Small intestine (tissue), 16 donors: Measurements from ENCODE around the gene FAM136A. TPM values are rescaled to one million over a fixed set of nuclear protein-coding genes. Genes with fewer than 3 reads are reported as not detected.
A peak's percentile ranks its signal among the peaks of the same experiment; 100 is the strongest.

ENCODE experiments used
- DNase-seq, 2 donors: peaks; one replicate each; pipeline versions ENCODE4 v3.0.0 to v3.0.0-alpha.2; 2013
- FAIRE-seq: peaks from 2 replicates; lab custom pipeline; 2012; peaks lifted over from hg19 to GRCh38; lab: Jason Lieb, UNC
- H3K27ac ChIP-seq, 3 donors: one replicate each; pipeline ENCODE4 v1.5.1; 2013; ENCODE audit warnings: low read length in 2 of 3, mild to moderate bottlenecking in 2 of 3, control low read depth in 1 of 3, inconsistent platforms in 1 of 3, low read depth in 1 of 3, moderate library complexity in 1 of 3
- H3K27me3 ChIP-seq, 3 donors: one replicate each; pipeline ENCODE4 v1.6.1; 2013; ENCODE audit warnings: low read length in 3 of 3, inconsistent platforms in 1 of 3; ENCODE audit not compliant: control insufficient read depth in 3 of 3, insufficient read depth in 3 of 3
- H3K36me3 ChIP-seq, 3 donors: one replicate each; pipeline ENCODE4 v1.6.1; 2013; ENCODE audit warnings: low read length in 3 of 3, inconsistent platforms in 1 of 3, low read depth in 1 of 3, mild to moderate bottlenecking in 1 of 3, moderate library complexity in 1 of 3; ENCODE audit not compliant: control insufficient read depth in 3 of 3, insufficient read depth in 2 of 3
- H3K4me1 ChIP-seq, 3 donors: one replicate each; pipeline ENCODE4 v1.6.1; 2013; ENCODE audit warnings: low read length in 2 of 3, inconsistent platforms in 1 of 3, low read depth in 1 of 3, mild to moderate bottlenecking in 1 of 3, moderate library complexity in 1 of 3; ENCODE audit not compliant: control insufficient read depth in 3 of 3, insufficient read depth in 2 of 3
- H3K4me3 ChIP-seq, 3 donors: one replicate each; pipeline ENCODE4 v1.5.1; 2013; ENCODE audit warnings: low read length in 3 of 3, control low read depth in 1 of 3, inconsistent platforms in 1 of 3, low read depth in 1 of 3, mild to moderate bottlenecking in 1 of 3, moderate library complexity in 1 of 3
- H3K9me3 ChIP-seq, 2 donors: one replicate each; pipeline ENCODE4 v1.6.1; 2013; ENCODE audit warnings: low read depth in 1 of 2, low read length in 1 of 2; ENCODE audit not compliant: control insufficient read depth in 2 of 2, insufficient read depth in 1 of 2
- WGBS, 3 donors: extraction: QIAGEN DNeasy Blood & Tissue Kit; methylation state at CpG; one replicate each; pipeline ENCODE4 v1.1.7; 2013; 5-methylcytosine and 5-hydroxymethylcytosine counted together
- long read RNA-seq, 10 donors: transcript quantifications; one replicate each; lab custom pipeline, GENCODE V29; 2026
- polyA plus RNA-seq, 4 donors: library from polyadenylated mRNA; stranded (reverse) in 3 of 4; unstranded in 1 of 4; fragments of 200-250 nt in 3 of 4; fragments of 120-200 nt in 1 of 4; gene quantifications; one replicate each; pipeline versions ENCODE4 v1.2.1 to v1.2.3, GENCODE V29; 2013
- donor health status: healthy with polysubstance abuse.
- donor health status: control.
- donor health status: control.
- donor health status: Bipolar disorder and iron deficiency.
- donor health status: healthy.

The FAM136A gene
- 10 to 100 TPM; 58.0 to 70.9 (median 59.7) TPM for polyA plus RNA-seq
- long read RNA-seq, donor 1 = 0 reads
- long read RNA-seq, donor 2, transcript FAM136A-201 (3 exons, 1,810 nt) = major isoform, 18 of 18 reads
- long read RNA-seq, donor 2, partial matches to known transcripts = 0 of 18 reads
- long read RNA-seq, donor 2, other reads (novel, unspliced or antisense) = 0 of 18 reads
- long read RNA-seq, donor 3, transcript FAM136A-201 (3 exons, 1,810 nt) = major isoform, 22 of 24 reads
- long read RNA-seq, donor 3, partial matches to known transcripts = 0 of 24 reads
- long read RNA-seq, donor 3, other reads (novel, unspliced or antisense) = 0 of 24 reads
- long read RNA-seq, donor 4 = 0 reads
- long read RNA-seq, donor 5, transcript FAM136A-201 (3 exons, 1,810 nt) = major isoform, 6 of 7 reads
- long read RNA-seq, donor 5, partial matches to known transcripts = 0 of 7 reads
- long read RNA-seq, donor 5, other reads (novel, unspliced or antisense) = 0 of 7 reads
- long read RNA-seq, donor 6, transcript FAM136A-201 (3 exons, 1,810 nt) = major isoform, 25 of 25 reads
- long read RNA-seq, donor 6, partial matches to known transcripts = 0 of 25 reads
- long read RNA-seq, donor 6, other reads (novel, unspliced or antisense) = 0 of 25 reads
- long read RNA-seq, donor 7 = 0 reads
- long read RNA-seq, donor 8, partial matches to known transcripts = 0 of 2 reads
- long read RNA-seq, donor 8, other reads (novel, unspliced or antisense) = 0 of 2 reads
- long read RNA-seq, donor 9, transcript FAM136A-201 (3 exons, 1,810 nt) = major isoform, 8 of 13 reads
- long read RNA-seq, donor 9, partial matches to known transcripts = 5 of 13 reads
- long read RNA-seq, donor 9, other reads (novel, unspliced or antisense) = 0 of 13 reads
- long read RNA-seq, donor 10, transcript FAM136A-201 (3 exons, 1,810 nt) = major isoform, 33 of 38 reads
- long read RNA-seq, donor 10, partial matches to known transcripts = 0 of 38 reads
- long read RNA-seq, donor 10, other reads (novel, unspliced or antisense) = 0 of 38 reads

- FAIRE-seq = no peak
- 0 to 1% (median 0%) methylated on average over 29 to 79 of the region's 79 CpGs for WGBS, 3 donors
- H3K27me3 ChIP-seq = no peaks in the 10 kb centered on the region
- H3K4me3 ChIP-seq = peak within 1 kb of the TSS; percentile 76 to 90 (median 90)
- peak within 1 kb of the TSS; percentile 85 to 90 (median 89) for H3K27ac ChIP-seq
- H3K9me3 ChIP-seq = no peaks in the 10 kb centered on the region
- H3K4me1 ChIP-seq = peaks cover 0 to 2% (median 0%) of the 10 kb centered on the region in 3 donors
- DNase-seq = peak; percentile 80 to 93
- peaks cover 2 to 22% (median 8%) of the 10 kb centered on the region in 3 donors for H3K36me3 ChIP-seq
These were observed at the start of gene FAM136A for GRCh38 chr2:70301344-70302194. Gene FAM136A (minus strand): TSS chr2:70302067. CDS start chr2:70302011, 56 bp downstream.

- H3K4me3 ChIP-seq = no peak overlapping the region
- DNase-seq (no peak), FAIRE-seq (no peak)
- H3K27me3 ChIP-seq = peaks cover 0 to 3% (median 0%) of the 10 kb centered on the region in 3 donors
- WGBS, 3 donors = 74 to 85% (median 75%) methylated on average over 3 of the region's 3 CpGs
- no peaks in the 10 kb centered on the region for H3K9me3 ChIP-seq
- H3K36me3 ChIP-seq = no peaks in the 10 kb centered on the region
- no peak overlapping the region for H3K27ac ChIP-seq
- H3K4me1 ChIP-seq = no peaks in the 10 kb centered on the region
These were observed 48.2 kb upstream of the FAM136A start for GRCh38 chr2:70349921-70350685.

GRCh38 chr2:70347831-70348230, 46.0 kb upstream of the FAM136A start:
- no peak overlapping the region for H3K4me3 ChIP-seq
- H3K9me3 ChIP-seq = no peaks in the 10 kb centered on the region
- DNase-seq (no peak), FAIRE-seq (no peak)
- peaks cover 0 to 6% (median 0%) of the 10 kb centered on the region in 3 donors for H3K27me3 ChIP-seq
- no peaks in the 10 kb centered on the region for H3K4me1 ChIP-seq
- 66 to 88% (median 78%) methylated on average over 1 of the region's 1 CpG for WGBS, 3 donors
- no peaks in the 10 kb centered on the region for H3K36me3 ChIP-seq
- no peak overlapping the region for H3K27ac ChIP-seq

- DNase-seq (no peak), FAIRE-seq (no peak)
- Histone ChIP-seq H3K36me3 (no peaks in the 10 kb centered on the region), H3K27me3 (peaks cover 0 to 6% (median 0%) of the 10 kb centered on the region in 3 donors), H3K27ac (no peak overlapping the region), H3K9me3 (no peaks in the 10 kb centered on the region), H3K4me1 (no peaks in the 10 kb centered on the region), H3K4me3 (no peak overlapping the region)
- WGBS, 3 donors = 33 to 39% (median 33%) methylated on average over 1 of the region's 1 CpG
These were observed 42.3 kb upstream of the FAM136A start for GRCh38 chr2:70344195-70344594.

- Histone ChIP-seq H3K27me3 (peaks cover 0 to 6% (median 0%) of the 10 kb centered on the region in 3 donors), H3K36me3 (no peaks in the 10 kb centered on the region), H3K4me1 (no peaks in the 10 kb centered on the region), H3K9me3 (no peaks in the 10 kb centered on the region), H3K27ac (no peak overlapping the region), H3K4me3 (no peak overlapping the region)
- FAIRE-seq (no peak), DNase-seq (no peak)
These were observed 39.6 kb upstream of the FAM136A start for GRCh38 chr2:70341477-70341765.

GRCh38 chr2:70340761-70341476, 39.1 kb upstream of the FAM136A start:
- Histone ChIP-seq H3K36me3 (no peaks in the 10 kb centered on the region), H3K4me1 (no peaks in the 10 kb centered on the region), H3K27ac (no peak overlapping the region), H3K4me3 (no peak overlapping the region), H3K9me3 (no peaks in the 10 kb centered on the region), H3K27me3 (peaks cover 0 to 6% (median 0%) of the 10 kb centered on the region in 3 donors)
- DNase-seq = peak; percentile 64 to 79
- WGBS, 3 donors = 5 to 10% (median 7%) methylated on average over 7 of the region's 7 CpGs
- no peak for FAIRE-seq

GRCh38 chr2:70340075-70340474, 38.2 kb upstream of the FAM136A start:
- WGBS, 3 donors = 69 to 75% (median 74%) methylated on average over 4 of the region's 4 CpGs
- Histone ChIP-seq H3K4me1 (no peaks in the 10 kb centered on the region), H3K36me3 (no peaks in the 10 kb centered on the region), H3K27me3 (peaks cover 0 to 3% (median 0%) of the 10 kb centered on the region in 3 donors), H3K4me3 (no peak overlapping the region), H3K27ac (no peak overlapping the region), H3K9me3 (no peaks in the 10 kb centered on the region)
- FAIRE-seq (no peak), DNase-seq (no peak)
